PC-9 (cell line): ENCODE results near the gene MRGPRX2. TPM values are rescaled to one million over a fixed set of nuclear protein-coding genes. Genes with fewer than 3 reads are reported as not detected.

Source experiments
- BruUV-seq: library from RNA; stranded (reverse); fragments of 400-500 nt; replicated peaks from 2 replicates; lab custom pipeline; 2021; lab: Mats Ljungman, UMichigan
- CTCF ChIA-PET: fragments of 300-600 bp; sonication (Branson Sonifier 250); formaldehyde crosslinking; loops from one replicate; lab custom pipeline; 2022; ENCODE audit warnings: antibody characterized with exemption; lab: Charles Lee
- POLR2A ChIA-PET: fragments of 300-600 bp; sonication (Branson Sonifier 250); formaldehyde crosslinking; loops from one replicate; lab custom pipeline; 2022; ENCODE audit warnings: antibody characterized with exemption; ENCODE audit not compliant: unreplicated experiment; lab: Charles Lee
- DNase-seq, 2 experiments: peaks; one replicate each; pipeline versions ENCODE4 v3.0.0 to v3.0.0-alpha.2; 2015 to 2022; ENCODE audit warnings: mixed read lengths in 1 of 2
- H2AFZ ChIP-seq: fragments of 200-600 bp; sonication (generic); 2 replicates; pipeline ENCODE4 v1.8.1; 2017; ENCODE audit warnings: antibody characterized with exemption
- H3F3A ChIP-seq: fragments of 200-600 bp; sonication (generic); 2 replicates; pipeline ENCODE4 v1.8.1; 2017; ENCODE audit warnings: antibody characterized with exemption, mild to moderate bottlenecking, low read depth; ENCODE audit not compliant: insufficient read depth
- H3K27ac ChIP-seq: fragments of 200-600 bp; sonication (generic); 2 replicates; pipeline ENCODE4 v1.6.1; 2016; ENCODE audit warnings: mixed run types
- H3K27me3 ChIP-seq: fragments of 200-600 bp; sonication (generic); 2 replicates; pipeline ENCODE4 v1.6.1; 2016; ENCODE audit warnings: low read depth, mixed run types; ENCODE audit not compliant: insufficient read depth
- H3K36me3 ChIP-seq: fragments of 200-600 bp; sonication (generic); 2 replicates; pipeline ENCODE4 v1.6.1; 2016; ENCODE audit warnings: low read depth, mixed run types
- H3K4me1 ChIP-seq: fragments of 200-600 bp; sonication (generic); replicated peaks from 2 replicates; pipeline ENCODE4 v1.6.1; 2016; ENCODE audit warnings: mixed run types; ENCODE audit not compliant: insufficient read depth
- H3K4me2 ChIP-seq: fragments of 200-600 bp; sonication (generic); 2 replicates; pipeline ENCODE4 v1.6.1; 2017; ENCODE audit warnings: mixed run types
- H3K4me3 ChIP-seq: fragments of 200-600 bp; sonication (generic); 2 replicates; pipeline ENCODE4 v1.6.1; 2016; ENCODE audit warnings: mixed run types
- H3K79me2 ChIP-seq: fragments of 200-600 bp; sonication (generic); 2 replicates; pipeline ENCODE4 v1.6.1; 2017; ENCODE audit warnings: low read depth, mixed run types
- H3K9me2 ChIP-seq: fragments of 200-600 bp; sonication (generic); 2 replicates; pipeline ENCODE4 v1.8.1; 2017; ENCODE audit warnings: mild to moderate bottlenecking; ENCODE audit not compliant: insufficient read depth
- H3K9me3 ChIP-seq: fragments of 200-600 bp; sonication (generic); 2 replicates; pipeline ENCODE4 v1.8.1; 2016; ENCODE audit warnings: low read depth; ENCODE audit not compliant: insufficient read depth
- H4K20me1 ChIP-seq: fragments of 200-600 bp; sonication (generic); 2 replicates; pipeline ENCODE4 v1.8.1; 2017; ENCODE audit not compliant: insufficient read depth
- EZH2 ChIP-seq: fragments of 200-600 bp; sonication (generic); IDR thresholded peaks from 2 replicates; pipeline ENCODE4 v1.8.0; 2017; ENCODE audit warnings: antibody characterized with exemption, low read depth
- intact Hi-C: fragments of 100-400 bp; cut with micrococcal nuclease; formaldehyde crosslinking; loops from one replicate; pipeline ENCODE4 v1.10.0; 2022; ENCODE audit not compliant: unreplicated experiment
- total RNA-seq: library from RNA; stranded (reverse); gene quantifications from 2 replicates; pipeline ENCODE4 v1.2.3, GENCODE V29; 2021
- TF ChIP-seq, protein P1 (sequence below): fragments of 200-600 bp; sonication (generic); conservative IDR thresholded peaks from 2 replicates; pipeline ENCODE4 v1.6.1; 2017; ENCODE audit warnings: mixed run types, antibody characterized with exemption, mild to moderate bottlenecking, moderate library complexity

Gene MRGPRX2
- total RNA-seq, 1 experiment from 2014 or later, result not detected

DNA sequence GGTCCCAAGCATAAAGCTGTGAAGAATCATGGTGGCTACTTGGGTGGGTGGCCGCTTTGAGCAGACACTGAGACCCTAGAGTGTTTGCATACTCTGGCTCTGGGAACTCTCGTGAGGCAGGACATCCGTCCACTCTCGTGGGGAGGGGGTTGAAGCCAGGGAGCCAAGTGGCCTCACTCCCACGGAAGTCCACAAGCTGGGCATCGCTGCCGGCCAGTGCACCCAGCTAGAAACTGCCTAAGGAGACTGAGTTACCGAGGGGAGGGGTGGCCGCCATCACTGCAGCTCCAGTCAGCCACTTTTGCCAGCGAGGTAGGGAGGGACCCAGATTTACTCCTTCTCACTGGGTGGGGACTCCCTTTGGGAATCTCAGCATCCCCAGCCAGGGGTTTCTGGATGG is 20.5 kb downstream of the MRGPRX2 start:
- no peak for DNase-seq
- no TSS peak for BruUV-seq
- ChIA-PET CTCF (no interaction called here), POLR2A (no interaction called here)
- H4K20me1 ChIP-seq, result no peaks in the 10 kb centered on the region
- TF ChIP-seq, protein P1, sequence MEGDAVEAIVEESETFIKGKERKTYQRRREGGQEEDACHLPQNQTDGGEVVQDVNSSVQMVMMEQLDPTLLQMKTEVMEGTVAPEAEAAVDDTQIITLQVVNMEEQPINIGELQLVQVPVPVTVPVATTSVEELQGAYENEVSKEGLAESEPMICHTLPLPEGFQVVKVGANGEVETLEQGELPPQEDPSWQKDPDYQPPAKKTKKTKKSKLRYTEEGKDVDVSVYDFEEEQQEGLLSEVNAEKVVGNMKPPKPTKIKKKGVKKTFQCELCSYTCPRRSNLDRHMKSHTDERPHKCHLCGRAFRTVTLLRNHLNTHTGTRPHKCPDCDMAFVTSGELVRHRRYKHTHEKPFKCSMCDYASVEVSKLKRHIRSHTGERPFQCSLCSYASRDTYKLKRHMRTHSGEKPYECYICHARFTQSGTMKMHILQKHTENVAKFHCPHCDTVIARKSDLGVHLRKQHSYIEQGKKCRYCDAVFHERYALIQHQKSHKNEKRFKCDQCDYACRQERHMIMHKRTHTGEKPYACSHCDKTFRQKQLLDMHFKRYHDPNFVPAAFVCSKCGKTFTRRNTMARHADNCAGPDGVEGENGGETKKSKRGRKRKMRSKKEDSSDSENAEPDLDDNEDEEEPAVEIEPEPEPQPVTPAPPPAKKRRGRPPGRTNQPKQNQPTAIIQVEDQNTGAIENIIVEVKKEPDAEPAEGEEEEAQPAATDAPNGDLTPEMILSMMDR, result no peak
- TF ChIP-seq EZH2, result no peak
- H3K4me2 ChIP-seq, result no peak overlapping the region
- H3K36me3 ChIP-seq, result no peaks in the 10 kb centered on the region
- peaks cover 7% of the 10 kb centered on the region; the same call in 1 of the 2 replicates for H3K9me3 ChIP-seq
- no peak overlapping the region for H2AFZ ChIP-seq
- H3K79me2 ChIP-seq, result no peaks in the 10 kb centered on the region
- intact Hi-C loops, result no loop called here
- peaks cover 64% of the 10 kb centered on the region for H3K27me3 ChIP-seq
- no peaks in the 10 kb centered on the region for H3K9me2 ChIP-seq
- H3F3A ChIP-seq, result no peaks in the 10 kb centered on the region
- H3K4me1 ChIP-seq, result no peaks in the 10 kb centered on the region
- no peak overlapping the region for H3K27ac ChIP-seq
- no peak overlapping the region for H3K4me3 ChIP-seq

DNA sequence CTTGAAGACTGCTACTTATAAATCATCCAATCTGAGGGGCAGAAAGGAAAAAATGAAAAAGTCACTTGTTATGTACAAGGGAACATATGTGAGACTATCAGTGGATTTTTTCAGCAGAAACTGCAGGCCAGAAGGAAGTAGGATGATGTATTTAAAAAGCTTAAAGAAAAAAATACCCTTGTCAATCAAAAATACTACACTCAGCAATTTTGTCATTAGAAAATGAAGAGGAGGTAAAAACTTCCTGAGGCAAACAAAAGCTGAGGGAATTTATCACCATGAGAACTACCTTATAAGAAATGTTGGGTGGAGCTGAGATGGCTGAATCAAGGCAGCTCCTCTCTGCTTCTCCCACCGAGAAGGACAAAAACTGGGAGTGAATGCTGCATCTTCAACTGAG is 21.1 kb downstream of the MRGPRX2 start:
- no peaks in the 10 kb centered on the region for H3K36me3 ChIP-seq

DNA sequence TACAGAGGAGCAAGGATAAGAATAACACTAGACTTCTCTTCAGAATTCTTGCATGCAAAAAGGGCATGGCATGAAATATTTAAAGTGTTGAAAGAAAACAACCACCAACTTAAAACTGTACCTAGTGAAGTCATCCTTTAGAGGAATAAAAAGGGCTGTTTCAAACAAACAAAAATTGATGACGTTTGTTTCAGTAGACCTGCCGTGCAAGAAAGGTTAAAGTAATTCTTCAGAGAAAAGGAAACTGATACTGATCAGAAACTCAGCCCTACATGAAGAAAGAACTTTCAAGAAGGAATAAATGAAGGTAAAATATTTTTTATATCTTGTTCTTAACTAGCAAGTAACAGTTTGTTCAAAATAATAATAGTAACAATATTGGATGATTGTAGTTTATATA is 27.5 kb downstream of the MRGPRX2 start:
- DNase-seq, result no peak
- peaks cover 8% of the 10 kb centered on the region for H3K4me1 ChIP-seq
- H2AFZ ChIP-seq, result no peak overlapping the region
- H3K27me3 ChIP-seq, result peaks cover 54% of the 10 kb centered on the region
- ChIA-PET CTCF (no interaction called here), POLR2A (no interaction called here)
- peaks cover 10% of the 10 kb centered on the region for H3F3A ChIP-seq
- H3K4me3 ChIP-seq, result no peak overlapping the region
- H3K4me2 ChIP-seq, result no peak overlapping the region
- BruUV-seq, result no TSS peak
- no peaks in the 10 kb centered on the region for H4K20me1 ChIP-seq
- H3K36me3 ChIP-seq, result no peaks in the 10 kb centered on the region
- H3K9me2 ChIP-seq, result no peaks in the 10 kb centered on the region
- intact Hi-C loops, result no loop called here
- H3K27ac ChIP-seq, result no peak overlapping the region
- TF ChIP-seq EZH2, result no peak
- TF ChIP-seq, protein P1, result no peak
- no peaks in the 10 kb centered on the region for H3K79me2 ChIP-seq
- H3K9me3 ChIP-seq, result no peaks in the 10 kb centered on the region

More for the DNA sequence above, 21.1 kb downstream of the MRGPRX2 start:
- TF ChIP-seq EZH2, result no peak
- TF ChIP-seq, protein P1, result no peak
- no TSS peak for BruUV-seq
- Histone ChIP-seq H3K9me2 (no peaks in the 10 kb centered on the region), H3K27ac (no peak overlapping the region), H3F3A (no peaks in the 10 kb centered on the region), H2AFZ (no peak overlapping the region), H3K4me1 (no peaks in the 10 kb centered on the region), H3K4me3 (no peak overlapping the region), H3K9me3 (peaks cover 7% of the 10 kb centered on the region; the same call in 1 of the 2 replicates), H3K27me3 (peaks cover 69% of the 10 kb centered on the region), H4K20me1 (no peaks in the 10 kb centered on the region), H3K4me2 (no peak overlapping the region), H3K79me2 (no peaks in the 10 kb centered on the region)
- ChIA-PET CTCF (no interaction called here), POLR2A (no interaction called here)
- intact Hi-C loops, result no loop called here
- DNase-seq, result no peak
